ENCODE results near the gene MYL12A. TPM values are rescaled to one million over a fixed set of nuclear protein-coding genes. Genes with fewer than 3 reads are reported as not detected.

The MYL12A gene
- total RNA-seq, 1 donor from 2014 or later = 2,410 TPM

DNA sequence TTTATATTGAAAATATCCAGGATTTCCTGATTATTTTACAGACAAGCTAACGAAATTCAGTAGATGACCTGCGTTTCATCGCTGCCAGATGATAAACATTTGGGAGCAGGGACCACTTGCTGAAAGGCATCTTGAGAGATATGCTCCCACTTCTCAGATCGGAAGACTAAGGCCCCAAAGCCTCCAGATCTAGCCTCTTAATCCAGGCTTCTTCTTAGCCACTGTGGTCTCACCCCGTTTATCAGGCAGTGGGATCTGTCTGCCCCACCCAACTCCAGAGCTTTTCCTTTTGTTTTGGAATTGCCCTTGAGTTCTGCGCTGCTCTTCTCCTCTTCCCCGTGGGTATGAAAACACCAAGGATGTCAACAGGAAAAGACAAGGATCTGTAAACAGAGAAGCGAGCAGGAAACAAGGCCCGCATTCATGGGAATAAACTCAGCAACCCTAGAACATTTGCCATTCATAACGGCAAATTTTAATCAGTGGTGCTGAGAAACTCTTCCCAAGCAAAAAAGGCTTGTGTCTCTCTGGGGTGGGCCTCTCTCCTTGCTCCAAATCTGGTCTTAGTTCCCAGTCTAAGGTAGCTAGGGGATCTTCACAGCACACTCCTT is 35.8 kb downstream of the MYL12A start:
- Histone ChIP-seq H3K27me3 (ENCODE audit: low read depth) (no peaks in the 10 kb centered on the region), H3K4me1 (peaks cover 26% of the 10 kb centered on the region), H3K4me3 (peak overlapping the region; percentile 51), H3K36me3 (peaks cover 6% of the 10 kb centered on the region), H3K27ac (replicated peaks) (peak overlapping the region; percentile 47), H3K9me3 (replicated peaks) (no peaks in the 10 kb centered on the region)
- no peak for DNase-seq
- intact Hi-C loops (cut with micrococcal nuclease) = loop anchor here (5.0 kb wide), 1 partner anchor 304 kb away; no protein-coding TSS in a partner anchor
- TF ChIP-seq, protein P1, sequence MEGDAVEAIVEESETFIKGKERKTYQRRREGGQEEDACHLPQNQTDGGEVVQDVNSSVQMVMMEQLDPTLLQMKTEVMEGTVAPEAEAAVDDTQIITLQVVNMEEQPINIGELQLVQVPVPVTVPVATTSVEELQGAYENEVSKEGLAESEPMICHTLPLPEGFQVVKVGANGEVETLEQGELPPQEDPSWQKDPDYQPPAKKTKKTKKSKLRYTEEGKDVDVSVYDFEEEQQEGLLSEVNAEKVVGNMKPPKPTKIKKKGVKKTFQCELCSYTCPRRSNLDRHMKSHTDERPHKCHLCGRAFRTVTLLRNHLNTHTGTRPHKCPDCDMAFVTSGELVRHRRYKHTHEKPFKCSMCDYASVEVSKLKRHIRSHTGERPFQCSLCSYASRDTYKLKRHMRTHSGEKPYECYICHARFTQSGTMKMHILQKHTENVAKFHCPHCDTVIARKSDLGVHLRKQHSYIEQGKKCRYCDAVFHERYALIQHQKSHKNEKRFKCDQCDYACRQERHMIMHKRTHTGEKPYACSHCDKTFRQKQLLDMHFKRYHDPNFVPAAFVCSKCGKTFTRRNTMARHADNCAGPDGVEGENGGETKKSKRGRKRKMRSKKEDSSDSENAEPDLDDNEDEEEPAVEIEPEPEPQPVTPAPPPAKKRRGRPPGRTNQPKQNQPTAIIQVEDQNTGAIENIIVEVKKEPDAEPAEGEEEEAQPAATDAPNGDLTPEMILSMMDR (IDR thresholded peaks at IDR 0.05; ENCODE audit: borderline replicate concordance) = no peak

DNA sequence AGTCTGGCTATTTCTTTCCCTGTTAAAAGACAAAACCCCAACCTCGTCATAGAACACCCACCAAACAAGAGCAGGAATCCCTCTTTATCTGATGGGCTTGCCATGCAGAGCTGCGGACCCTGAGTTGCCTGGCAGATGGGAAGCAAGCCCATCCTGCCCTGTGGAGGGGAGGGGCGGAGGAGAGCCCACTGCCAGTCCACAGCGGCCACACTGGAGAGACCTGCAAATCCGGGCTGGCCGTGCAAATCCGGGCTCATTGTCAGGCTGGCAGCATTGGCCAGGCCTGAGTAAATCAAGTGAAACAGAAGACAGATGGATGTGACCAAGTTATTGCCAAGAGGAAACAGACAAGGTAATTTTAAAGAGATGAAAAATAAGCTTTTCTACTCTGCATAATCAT is 36.3 kb downstream of the MYL12A start:
- peaks cover under 1% of the 10 kb centered on the region for H3K36me3 ChIP-seq
- TF ChIP-seq, protein P1 (IDR thresholded peaks at IDR 0.05; ENCODE audit: borderline replicate concordance) = no peak
- H3K9me3 ChIP-seq (replicated peaks) = no peaks in the 10 kb centered on the region

DNA sequence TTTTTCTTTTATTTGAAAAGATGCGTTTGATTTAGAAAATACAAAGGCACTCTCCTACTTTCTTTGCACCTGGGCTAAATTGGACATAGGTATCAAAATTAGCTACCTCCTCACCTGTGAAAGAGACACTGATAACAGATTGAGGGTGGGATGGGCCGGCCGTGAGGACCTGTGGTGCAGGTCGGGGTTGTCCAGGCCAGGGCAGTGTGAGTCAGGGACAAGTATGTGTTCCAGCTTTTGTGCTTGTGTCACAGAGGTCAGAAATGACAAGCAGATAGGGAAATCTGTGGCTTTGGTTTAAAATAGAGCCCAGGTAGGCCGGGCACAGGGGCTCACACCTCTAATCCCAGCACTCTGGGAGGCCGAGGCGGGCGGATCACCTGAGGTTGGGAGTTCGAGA is 36.9 kb downstream of the MYL12A start:
- Histone ChIP-seq H3K9me3 (replicated peaks) (no peaks in the 10 kb centered on the region), H3K27ac (replicated peaks) (no peak overlapping the region), H3K4me3 (no peak overlapping the region), H3K27me3 (ENCODE audit: low read depth) (no peaks in the 10 kb centered on the region), H3K36me3 (no peaks in the 10 kb centered on the region), H3K4me1 (peaks cover 26% of the 10 kb centered on the region)
- no peak for DNase-seq
- TF ChIP-seq, protein P1 (IDR thresholded peaks at IDR 0.05; ENCODE audit: borderline replicate concordance) = no peak
- intact Hi-C loops (cut with micrococcal nuclease) = loop anchor here (5.0 kb wide), 1 partner anchor 303 kb away; no protein-coding TSS in a partner anchor

More for the DNA sequence above, 36.3 kb downstream of the MYL12A start:
- intact Hi-C loops (cut with micrococcal nuclease) = loop anchor here (5.0 kb wide), 1 partner anchor 303 kb away; no protein-coding TSS in a partner anchor
- no peaks in the 10 kb centered on the region for H3K27me3 ChIP-seq (ENCODE audit: low read depth)
- H3K4me3 ChIP-seq = no peak overlapping the region
- peaks cover 26% of the 10 kb centered on the region for H3K4me1 ChIP-seq
- DNase-seq = no peak
- peak overlapping the region; percentile 47 for H3K27ac ChIP-seq (replicated peaks)

DNA sequence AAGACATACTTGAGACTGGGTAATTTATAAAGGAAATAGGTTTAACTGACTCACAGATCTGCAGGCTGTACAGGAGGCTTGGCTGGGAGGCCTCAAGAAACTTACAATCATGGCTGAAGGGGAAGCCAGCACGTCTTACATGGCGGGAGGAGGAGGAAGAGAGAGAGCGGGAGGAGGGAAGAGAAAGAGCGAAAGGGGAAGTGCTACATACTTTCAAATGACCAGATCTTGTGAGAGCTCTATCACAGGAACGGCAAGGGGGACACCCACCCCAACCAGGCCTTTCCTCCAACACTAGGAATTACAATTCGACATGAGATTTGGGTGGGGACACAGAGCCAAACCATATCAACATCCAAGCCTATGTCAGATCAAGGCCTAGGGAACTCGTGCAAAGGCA is 38.6 kb downstream of the MYL12A start:
- Histone ChIP-seq H3K27ac (replicated peaks) (no peak overlapping the region), H3K4me1 (peaks cover 26% of the 10 kb centered on the region), H3K27me3 (ENCODE audit: low read depth) (no peaks in the 10 kb centered on the region), H3K36me3 (no peaks in the 10 kb centered on the region), H3K9me3 (replicated peaks) (peaks cover 4% of the 10 kb centered on the region), H3K4me3 (no peak overlapping the region)
- TF ChIP-seq, protein P1 (IDR thresholded peaks at IDR 0.05; ENCODE audit: borderline replicate concordance) = no peak
- DNase-seq = no peak
- intact Hi-C loops (cut with micrococcal nuclease) = no loop called here

DNA sequence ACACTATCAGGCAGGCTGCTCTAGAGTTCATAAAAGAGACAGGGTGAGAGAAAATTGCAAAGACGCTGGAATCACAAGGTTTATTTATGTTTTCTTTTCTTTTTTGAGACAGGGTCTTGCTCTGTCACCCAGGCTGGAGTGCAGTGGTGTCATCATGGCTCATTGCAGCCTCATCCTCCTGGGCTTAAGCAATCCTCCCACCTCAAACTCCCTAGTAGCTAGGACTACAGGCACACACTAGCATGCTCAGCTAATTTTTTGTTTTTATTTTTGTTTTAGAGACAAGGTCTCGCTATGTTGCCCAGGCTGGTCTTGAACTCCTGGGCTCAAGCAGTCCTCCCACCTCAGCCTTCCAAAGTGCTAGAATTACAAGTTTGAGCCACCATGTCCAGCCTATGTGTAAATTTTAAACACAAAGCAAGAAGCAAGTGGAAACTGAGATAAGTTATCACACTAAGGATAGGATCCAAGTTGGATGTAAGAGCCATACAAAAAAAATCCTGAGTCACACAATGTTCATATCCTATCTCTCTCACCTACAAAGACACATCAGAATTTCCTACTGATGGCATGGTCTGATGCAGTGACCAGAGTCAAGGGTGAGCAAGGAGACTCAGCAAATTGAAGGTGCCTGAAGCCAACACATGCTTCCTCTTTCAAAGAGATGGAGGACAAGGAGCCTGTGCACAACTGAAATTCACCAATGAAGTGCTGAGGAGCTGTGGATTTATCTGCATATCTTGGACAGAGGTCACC is 45.8 kb downstream of the MYL12A start:
- Histone ChIP-seq H3K27ac (replicated peaks) (no peak overlapping the region), H3K27me3 (ENCODE audit: low read depth) (no peaks in the 10 kb centered on the region), H3K4me1 (peaks cover 11% of the 10 kb centered on the region), H3K4me3 (no peak overlapping the region), H3K36me3 (no peaks in the 10 kb centered on the region), H3K9me3 (replicated peaks) (peaks cover 12% of the 10 kb centered on the region)
- intact Hi-C loops (cut with micrococcal nuclease) = no loop called here
- DNase-seq = no peak
- TF ChIP-seq, protein P1 (IDR thresholded peaks at IDR 0.05; ENCODE audit: borderline replicate concordance) = no peak
